C1 segment of cervical spinal cord (tissue), 14 donors: ENCODE data around the gene DCUN1D4.

ENCODE experiments used
- DNase-seq, 14 donors: peaks; one replicate each; lab custom pipeline; 2025; lab: John Stamatoyannopoulos, UW

The DCUN1D4 gene

DNA sequence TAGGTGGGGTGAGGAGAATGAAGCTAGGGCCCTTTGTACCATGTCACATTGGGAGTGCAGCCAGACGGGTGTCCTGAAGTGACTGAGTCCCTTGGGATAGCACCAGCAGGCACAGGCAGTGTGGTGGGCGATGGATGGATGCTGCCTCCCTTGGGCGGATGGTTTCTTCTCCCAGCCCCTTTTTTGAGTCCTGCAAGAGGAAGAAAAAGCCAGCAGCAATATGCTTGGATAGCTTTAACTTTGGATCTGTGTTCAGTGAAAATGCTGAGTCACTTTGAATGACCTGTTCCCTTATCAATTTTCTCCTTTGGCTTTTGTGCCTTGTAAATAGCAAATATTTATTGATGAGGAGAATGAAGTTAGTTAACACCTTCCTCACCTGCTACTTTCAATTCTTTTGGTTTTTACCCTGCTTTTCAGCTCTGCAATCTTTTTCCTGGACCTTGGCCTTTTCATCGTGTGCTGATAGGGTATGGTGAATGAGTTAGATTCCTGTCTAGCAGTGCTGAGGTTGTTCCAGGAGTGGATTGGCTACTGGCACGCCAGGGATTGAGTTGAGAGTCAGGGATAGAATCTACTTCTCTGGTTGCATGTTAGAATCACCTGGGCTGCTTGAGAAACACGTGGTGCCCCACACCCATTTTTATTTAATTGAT is 10.2 kb downstream of the DCUN1D4 start:
- DNase-seq: peak in 2 of 14 donors; percentile 12 to 15

DNA sequence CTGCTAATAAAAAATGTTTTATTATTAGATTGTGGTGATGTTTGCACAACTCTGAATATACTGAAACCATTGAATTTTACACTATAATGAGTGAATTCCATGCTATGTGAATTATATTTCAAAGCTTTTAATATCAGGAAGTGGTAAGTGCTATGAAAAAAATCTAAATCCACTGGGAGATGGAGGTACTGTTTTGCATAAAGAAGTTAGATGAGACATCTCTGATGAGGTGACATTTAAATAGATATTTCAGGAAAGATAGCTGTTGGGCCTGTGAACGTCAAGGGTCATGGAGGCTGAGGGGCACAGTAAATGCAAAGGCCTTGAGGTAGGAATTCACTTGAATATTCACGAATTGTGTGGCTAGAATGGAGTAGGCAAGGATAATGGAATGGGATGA is 12.3 kb downstream of the DCUN1D4 start:
- no peak for DNase-seq

DNA sequence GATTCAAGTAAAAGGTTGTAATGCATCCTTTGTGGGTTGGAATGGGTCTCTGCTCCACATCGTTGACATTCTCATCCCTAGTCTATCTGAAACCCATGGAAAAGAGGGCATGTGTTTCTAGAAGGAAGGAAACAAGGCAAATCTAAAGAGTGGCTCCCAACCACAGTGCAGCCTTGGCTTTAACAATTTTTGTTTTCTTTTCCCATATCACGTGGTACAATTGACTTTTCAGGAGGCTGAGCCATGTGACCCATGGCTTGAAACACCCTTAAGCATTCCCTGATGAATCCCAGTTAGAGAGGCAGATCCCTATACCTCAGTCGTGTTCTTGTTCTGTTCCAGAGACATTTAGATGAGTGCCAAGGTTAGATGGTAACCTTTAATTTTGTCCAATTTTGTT is 12.8 kb downstream of the DCUN1D4 start:
- DNase-seq: no peak

DNA sequence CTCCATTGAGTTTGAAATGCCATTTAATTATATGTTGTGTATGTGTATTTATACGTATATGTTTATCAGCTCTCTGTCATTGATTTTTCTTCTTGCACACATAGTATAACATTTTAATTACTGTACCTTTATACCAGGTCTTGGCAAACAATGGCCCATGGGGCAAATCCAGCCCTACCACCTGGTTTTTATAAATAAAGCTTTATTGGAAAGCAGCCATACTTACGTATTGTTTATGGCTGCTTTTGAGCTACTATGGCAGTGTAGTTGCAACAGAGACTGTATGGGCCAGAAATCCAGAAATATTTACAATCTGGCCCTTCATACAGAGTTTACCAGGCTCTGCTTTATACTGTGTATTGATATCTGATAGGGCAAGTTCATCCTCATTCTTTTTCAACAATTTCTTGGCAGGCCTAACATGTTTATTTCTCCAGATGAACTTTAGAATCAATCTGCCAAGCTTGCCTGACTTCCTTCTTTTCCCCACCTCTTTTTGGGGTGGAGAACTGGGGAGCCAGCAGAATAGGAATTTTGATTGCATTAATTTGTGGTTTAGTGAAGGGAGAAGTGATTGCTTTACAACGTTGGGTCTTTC is 15.8 kb downstream of the DCUN1D4 start:
- DNase-seq: no peak

- DNase-seq: no peak
These were observed 16.6 kb downstream of the DCUN1D4 start for GRCh38 chr4:51859476-51860031.

- no peak for DNase-seq
These were observed 19.2 kb downstream of the DCUN1D4 start for GRCh38 chr4:51862199-51862598.

GRCh38 chr4:51862781-51863180 is 19.8 kb downstream of the DCUN1D4 start:
- DNase-seq: no peak

GRCh38 chr4:51865717-51866116 is 22.8 kb downstream of the DCUN1D4 start:
- no peak for DNase-seq

DNA sequence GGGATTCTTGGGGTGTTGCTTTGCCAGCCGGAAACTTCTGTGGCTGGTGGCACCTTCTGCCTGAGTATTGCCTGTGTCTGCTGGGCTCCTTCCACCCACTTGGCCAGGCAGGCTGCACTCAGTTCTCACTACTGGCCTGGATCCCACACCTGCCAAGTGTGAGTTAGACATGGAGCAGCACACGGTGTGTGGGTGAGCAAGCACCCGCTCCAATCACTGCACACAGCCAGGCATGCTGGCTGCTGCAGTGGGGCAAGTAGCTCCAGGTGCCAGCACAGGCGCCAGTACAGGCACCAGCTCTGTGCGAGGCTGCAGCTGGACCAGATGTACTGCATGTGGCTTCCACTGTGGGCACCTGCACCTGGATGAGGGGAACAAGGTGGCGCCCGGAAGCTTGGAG is 23.9 kb downstream of the DCUN1D4 start:
- DNase-seq: no peak

- no peak for DNase-seq
These were observed 24.9 kb downstream of the DCUN1D4 start for GRCh38 chr4:51867689-51868448.

GRCh38 chr4:51868449-51868847 is 25.5 kb downstream of the DCUN1D4 start:
- no peak for DNase-seq

DNA sequence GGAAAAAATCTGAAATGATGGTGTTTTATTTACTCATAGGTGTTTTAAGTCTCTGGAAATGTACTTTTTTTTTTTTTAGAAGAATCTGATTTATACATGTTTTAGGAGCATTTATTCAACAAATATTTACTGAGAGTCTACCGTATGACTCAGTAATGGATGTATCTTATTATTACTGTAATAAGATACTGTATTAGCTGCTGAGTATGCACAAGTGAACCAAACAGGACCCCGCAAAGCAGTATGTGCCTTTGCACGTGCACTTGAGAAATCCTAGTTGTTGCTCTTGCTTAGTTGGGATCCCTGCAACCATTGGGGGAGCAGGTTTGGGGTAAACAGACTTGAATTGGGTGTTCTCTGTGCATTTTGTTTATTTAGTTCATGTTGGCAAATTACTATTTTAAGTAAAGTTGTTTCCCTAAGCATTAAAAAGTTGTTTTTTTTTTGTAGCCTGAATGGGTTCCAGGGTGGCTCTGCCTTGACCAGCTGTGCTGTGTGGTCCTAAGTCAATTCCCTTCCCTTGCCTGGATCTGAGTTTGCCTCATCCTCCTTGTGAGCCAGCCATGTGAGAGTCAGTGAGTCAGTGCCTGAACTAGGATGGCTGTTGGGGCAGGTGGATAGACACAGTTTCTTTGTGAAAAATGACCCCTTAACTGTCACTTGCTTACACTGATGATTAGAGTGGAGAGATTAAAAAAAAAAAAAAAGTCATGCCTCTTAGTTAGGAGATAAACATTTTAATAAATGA is 27.7 kb downstream of the DCUN1D4 start:
- DNase-seq: no peak

GRCh38 chr4:51872283-51872997 is 29.5 kb downstream of the DCUN1D4 start:
- DNase-seq: no peak

- DNase-seq: no peak
These were observed 31.6 kb downstream of the DCUN1D4 start for GRCh38 chr4:51874551-51874950.

DNA sequence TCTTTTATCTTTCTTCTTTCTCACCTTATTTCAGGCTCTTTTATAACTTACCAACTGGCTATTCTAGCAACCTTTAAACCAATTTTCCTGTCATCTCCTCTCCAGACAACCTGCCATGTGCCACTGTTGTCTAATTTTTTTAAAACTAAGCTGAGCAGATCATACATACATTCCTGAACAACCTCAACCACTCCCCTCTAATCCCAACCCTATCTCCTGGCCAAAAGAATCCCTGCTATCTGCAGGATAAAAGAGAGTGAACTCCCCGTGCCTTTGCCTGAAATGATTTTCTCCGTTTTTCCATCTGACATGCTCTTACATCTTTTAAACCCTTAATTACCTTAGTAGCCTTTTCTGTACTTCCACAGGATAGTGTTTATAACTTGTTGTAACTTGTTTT is 35.5 kb downstream of the DCUN1D4 start:
- no peak for DNase-seq

- no peak for DNase-seq
These were observed 37.3 kb downstream of the DCUN1D4 start for GRCh38 chr4:51880016-51880915.

DNA sequence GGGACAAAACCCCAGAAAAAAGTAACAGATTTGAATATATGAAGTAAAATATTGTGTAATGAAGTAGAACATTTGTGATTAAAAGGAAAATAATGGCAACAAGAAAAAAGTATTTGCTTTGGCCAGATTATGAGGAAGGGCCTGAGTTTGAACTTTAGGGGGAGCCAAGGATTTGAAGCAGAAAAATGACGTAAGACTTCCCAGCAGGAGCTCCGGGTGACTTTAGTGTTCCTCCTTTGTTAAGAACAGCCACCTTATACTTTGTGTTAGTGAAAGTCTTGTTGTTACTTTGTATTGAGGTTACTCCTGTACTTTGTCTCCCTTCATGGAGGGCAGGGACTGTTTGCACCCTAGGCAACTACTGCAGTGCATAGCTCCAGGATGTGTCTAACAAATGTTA is 41.1 kb downstream of the DCUN1D4 start:
- DNase-seq: peak in 1 of 14 donors; percentile 4

DNA sequence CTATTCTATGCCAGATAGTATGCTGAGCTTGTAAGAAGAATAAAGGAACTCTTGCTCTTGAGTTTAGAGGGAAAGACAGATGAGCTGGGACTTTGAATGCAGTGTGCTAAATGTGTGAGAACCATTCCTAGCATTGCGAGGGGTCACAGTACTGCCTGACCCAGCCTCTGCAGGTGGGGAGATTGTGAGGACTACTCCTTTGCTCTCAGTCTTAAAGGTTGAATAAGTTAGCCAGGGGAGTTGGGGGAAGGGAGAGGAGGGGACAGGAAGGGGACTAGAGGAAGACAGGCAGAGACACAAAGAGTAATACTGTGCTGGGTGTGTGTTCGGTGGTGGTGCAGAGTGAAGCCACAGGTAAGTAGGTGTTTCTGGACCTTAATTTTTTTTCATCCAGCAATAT is 41.7 kb downstream of the DCUN1D4 start:
- DNase-seq: no peak

- no peak for DNase-seq
These were observed 42.4 kb downstream of the DCUN1D4 start for GRCh38 chr4:51885363-51885762.

GRCh38 chr4:51890760-51891159 is 47.8 kb downstream of the DCUN1D4 start:
- DNase-seq: no peak
